Measurements from ENCODE around the gene GRIK1.

The GRIK1 gene

DNA sequence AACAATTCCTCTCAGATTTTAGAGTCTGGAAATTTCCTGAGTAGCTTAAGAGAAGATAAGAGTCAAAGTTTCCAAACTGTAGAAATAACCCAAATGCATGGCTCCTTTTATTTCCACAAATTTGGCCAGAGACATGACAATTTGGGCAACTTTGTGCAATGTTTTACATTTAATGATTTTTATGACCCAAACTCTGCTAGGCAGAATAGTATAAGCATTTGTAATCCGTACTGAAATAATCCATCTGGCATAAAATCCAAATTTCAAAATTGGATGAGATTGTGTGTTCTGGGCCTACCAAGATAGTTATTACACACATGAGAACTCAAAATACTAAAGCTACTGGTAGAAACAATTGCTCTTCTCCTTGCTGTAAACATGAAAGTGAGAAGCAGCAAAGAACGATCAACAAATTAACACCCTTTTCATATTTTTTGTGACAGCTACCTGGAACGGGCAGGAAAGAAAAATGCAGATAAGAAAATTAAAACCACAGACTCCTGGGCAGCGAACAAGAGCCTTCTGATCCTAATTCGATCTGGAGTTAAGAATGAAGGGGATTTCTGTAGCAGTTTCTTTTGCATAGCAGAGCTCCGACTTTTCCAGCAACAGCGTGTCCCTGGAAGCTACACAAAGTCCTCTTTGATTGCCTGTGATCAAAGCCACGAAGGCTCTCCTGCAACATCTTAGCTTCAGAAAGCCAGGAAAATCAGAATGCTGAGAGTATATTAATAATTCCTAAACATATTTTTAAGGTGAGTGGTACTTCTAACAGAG lies 191.2 kb downstream of the GRIK1 start:
- in situ Hi-C loops (cut with HindIII; ENCODE audit: low pct_ligation_motif_present, low pct_unique_long_range_greater_than_20kb, low sequenced_read_pairs) = no loop called here
- no peak for DNase-seq

DNA sequence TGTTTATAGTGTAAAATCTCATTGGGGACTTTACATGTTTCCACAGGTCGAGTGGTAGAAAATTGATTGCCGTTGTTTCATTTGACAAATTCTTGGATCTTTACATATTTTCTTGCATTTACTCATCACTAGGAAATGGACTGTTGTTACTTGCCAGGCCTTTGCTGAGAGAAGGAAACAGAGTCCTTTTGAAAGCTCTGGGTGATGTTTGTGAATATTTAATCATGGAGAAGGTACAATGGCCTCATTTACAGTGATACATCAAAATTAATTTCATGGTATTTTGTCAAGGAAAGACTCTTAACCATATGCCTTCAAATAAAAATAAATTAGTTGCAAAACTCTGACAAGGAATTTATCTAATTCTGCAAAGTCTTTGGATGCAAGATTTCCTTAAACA lies 198.0 kb downstream of the GRIK1 start:
- DNase-seq = no peak
- in situ Hi-C loops (cut with HindIII; ENCODE audit: low pct_ligation_motif_present, low pct_unique_long_range_greater_than_20kb, low sequenced_read_pairs) = no loop called here

- no peak for DNase-seq
- in situ Hi-C loops (cut with HindIII; ENCODE audit: low pct_ligation_motif_present, low pct_unique_long_range_greater_than_20kb, low sequenced_read_pairs) = no loop called here
Measured at GRCh38 chr21:29739176-29739575, 200.6 kb downstream of the GRIK1 start.

GRCh38 chr21:29738730-29739129 lies 201.1 kb downstream of the GRIK1 start:
- DNase-seq = no peak
- in situ Hi-C loops (cut with HindIII; ENCODE audit: low pct_ligation_motif_present, low pct_unique_long_range_greater_than_20kb, low sequenced_read_pairs) = no loop called here

DNA sequence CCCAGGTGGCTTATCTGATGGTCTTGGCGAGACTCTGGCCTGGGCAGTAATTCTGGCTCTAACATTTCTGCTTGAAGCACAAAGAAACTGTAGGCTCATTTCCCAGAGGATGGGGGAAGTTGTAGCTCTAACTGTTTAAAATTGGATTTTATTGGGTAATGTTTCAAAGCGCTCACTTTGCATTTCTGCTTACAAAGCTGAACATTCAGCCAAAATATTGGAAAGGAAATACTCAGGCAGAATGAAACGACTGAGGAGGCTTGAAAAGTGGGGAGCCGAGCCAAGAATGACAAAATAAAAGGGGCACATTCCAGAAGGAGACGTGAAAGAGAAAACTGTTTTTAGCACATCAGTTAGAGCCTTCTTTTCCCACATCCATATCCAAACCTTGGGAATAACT lies 202.6 kb downstream of the GRIK1 start:
- DNase-seq = no peak
- in situ Hi-C loops (cut with HindIII; ENCODE audit: low pct_ligation_motif_present, low pct_unique_long_range_greater_than_20kb, low sequenced_read_pairs) = no loop called here

- in situ Hi-C loops (cut with HindIII; ENCODE audit: low pct_ligation_motif_present, low pct_unique_long_range_greater_than_20kb, low sequenced_read_pairs) = no loop called here
- no peak for DNase-seq
Measured at GRCh38 chr21:29730281-29730680, 209.5 kb downstream of the GRIK1 start.

DNA sequence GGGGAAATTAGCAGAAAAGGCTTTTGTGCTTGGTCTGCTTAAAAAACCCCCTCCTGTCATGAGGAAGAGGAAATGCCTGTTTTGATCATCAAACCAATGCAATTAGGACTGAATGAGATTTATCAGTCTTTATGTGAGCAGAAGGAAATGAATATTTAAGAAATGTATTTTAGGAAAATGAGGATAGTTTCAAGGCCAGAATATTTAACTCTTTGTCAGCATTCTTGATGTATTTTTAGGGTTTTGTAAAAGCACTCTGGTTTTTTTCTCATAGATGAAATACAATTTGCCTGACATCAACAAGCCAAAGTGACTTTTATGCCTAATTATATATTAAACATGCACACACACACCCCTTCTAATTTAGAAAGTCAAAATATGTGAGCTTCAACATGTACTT lies 213.8 kb downstream of the GRIK1 start:
- DNase-seq = no peak
- in situ Hi-C loops (cut with HindIII; ENCODE audit: low pct_ligation_motif_present, low pct_unique_long_range_greater_than_20kb, low sequenced_read_pairs) = no loop called here

GRCh38 chr21:29725025-29725736 lies 214.6 kb downstream of the GRIK1 start:
- DNase-seq = no peak

GRCh38 chr21:29721964-29722363 lies 217.8 kb downstream of the GRIK1 start:
- DNase-seq = no peak
- in situ Hi-C loops (cut with HindIII; ENCODE audit: low pct_ligation_motif_present, low pct_unique_long_range_greater_than_20kb, low sequenced_read_pairs) = no loop called here

More at GRCh38 chr21:29725025-29725736, 214.6 kb downstream of the GRIK1 start:
- in situ Hi-C loops (cut with HindIII; ENCODE audit: low pct_ligation_motif_present, low pct_unique_long_range_greater_than_20kb, low sequenced_read_pairs) = no loop called here

- no peak for DNase-seq
- in situ Hi-C loops (cut with HindIII; ENCODE audit: low pct_ligation_motif_present, low pct_unique_long_range_greater_than_20kb, low sequenced_read_pairs) = no loop called here
Measured at GRCh38 chr21:29721221-29721620, 218.6 kb downstream of the GRIK1 start.

DNA sequence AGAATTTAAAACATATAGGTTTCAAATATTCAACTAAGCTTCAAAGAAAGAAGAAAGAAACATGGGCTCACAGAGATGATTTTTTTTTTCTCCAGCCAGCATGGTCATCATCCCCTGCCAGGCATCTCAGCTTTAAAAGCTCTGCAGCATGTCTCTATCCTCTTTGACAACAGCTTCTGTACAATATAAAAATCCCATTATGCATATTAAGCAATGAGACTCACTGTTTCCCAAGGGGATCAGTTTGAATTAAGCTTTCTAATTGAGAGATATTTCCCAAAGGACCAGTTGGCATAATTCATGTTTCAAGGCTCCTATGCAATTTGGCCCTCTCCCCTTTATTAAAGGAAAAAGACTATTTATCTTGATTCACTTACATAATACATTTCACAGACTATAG lies 220.3 kb downstream of the GRIK1 start:
- in situ Hi-C loops (cut with HindIII; ENCODE audit: low pct_ligation_motif_present, low pct_unique_long_range_greater_than_20kb, low sequenced_read_pairs) = no loop called here
- no peak for DNase-seq

GRCh38 chr21:29718081-29718815 lies 221.5 kb downstream of the GRIK1 start:
- DNase-seq = no peak
- in situ Hi-C loops (cut with HindIII; ENCODE audit: low pct_ligation_motif_present, low pct_unique_long_range_greater_than_20kb, low sequenced_read_pairs) = no loop called here

- DNase-seq = no peak
- in situ Hi-C loops (cut with HindIII; ENCODE audit: low pct_ligation_motif_present, low pct_unique_long_range_greater_than_20kb, low sequenced_read_pairs) = no loop called here
Measured at GRCh38 chr21:29717659-29718058, 222.1 kb downstream of the GRIK1 start.

- no peak for DNase-seq
Measured at GRCh38 chr21:29716753-29717152, 223.0 kb downstream of the GRIK1 start.

GRCh38 chr21:29715089-29715488 lies 224.7 kb downstream of the GRIK1 start:
- DNase-seq = no peak
- in situ Hi-C loops (cut with HindIII; ENCODE audit: low pct_ligation_motif_present, low pct_unique_long_range_greater_than_20kb, low sequenced_read_pairs) = no loop called here

More at GRCh38 chr21:29716753-29717152, 223.0 kb downstream of the GRIK1 start:
- in situ Hi-C loops (cut with HindIII; ENCODE audit: low pct_ligation_motif_present, low pct_unique_long_range_greater_than_20kb, low sequenced_read_pairs) = no loop called here

- no peak for DNase-seq
- in situ Hi-C loops (cut with HindIII; ENCODE audit: low pct_ligation_motif_present, low pct_unique_long_range_greater_than_20kb, low sequenced_read_pairs) = no loop called here
Measured at GRCh38 chr21:29712818-29713217, 227.0 kb downstream of the GRIK1 start.

GRCh38 chr21:29711236-29711635 lies 228.6 kb downstream of the GRIK1 start:
- in situ Hi-C loops (cut with HindIII; ENCODE audit: low pct_ligation_motif_present, low pct_unique_long_range_greater_than_20kb, low sequenced_read_pairs) = no loop called here
- DNase-seq = no peak

DNA sequence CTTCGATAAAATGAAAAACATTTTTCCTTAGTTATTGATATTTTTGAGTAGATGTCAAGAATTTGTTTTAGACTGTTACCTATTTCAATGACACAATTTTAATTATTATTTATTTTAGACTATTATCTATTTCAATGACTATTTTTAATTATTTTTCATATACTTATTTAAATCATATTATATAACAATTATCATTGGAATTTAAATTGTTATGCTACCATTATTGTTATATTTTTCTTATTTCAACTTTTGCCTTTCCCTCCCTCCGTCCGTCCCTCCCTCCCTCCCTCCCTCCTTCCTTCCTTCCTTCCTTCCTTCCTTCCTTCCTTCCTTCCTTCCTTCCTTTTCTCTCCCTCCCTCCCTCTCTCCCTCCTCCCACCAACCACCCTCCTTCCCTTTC lies 229.3 kb downstream of the GRIK1 start:
- in situ Hi-C loops (cut with HindIII; ENCODE audit: low pct_ligation_motif_present, low pct_unique_long_range_greater_than_20kb, low sequenced_read_pairs) = no loop called here
- DNase-seq = no peak

DNA sequence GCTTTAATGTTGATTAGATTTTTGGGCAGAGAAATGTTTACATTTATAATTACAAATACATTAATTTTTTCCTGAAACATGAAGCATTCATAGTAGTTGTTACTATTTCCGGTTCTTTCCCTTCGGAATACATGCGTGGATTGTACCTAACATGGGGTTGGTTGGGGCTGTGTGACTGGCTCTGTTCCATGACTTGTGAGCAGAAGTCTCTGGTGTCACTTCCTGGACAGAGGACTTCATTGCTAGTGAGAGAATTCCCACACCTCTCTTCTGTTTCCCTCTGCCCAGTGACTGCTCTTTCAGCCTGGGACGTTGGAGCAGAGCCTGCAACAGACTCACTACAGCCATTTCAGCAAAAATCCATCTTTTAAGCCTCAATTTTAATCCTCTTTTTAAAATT lies 231.4 kb downstream of the GRIK1 start:
- in situ Hi-C loops (cut with HindIII; ENCODE audit: low pct_ligation_motif_present, low pct_unique_long_range_greater_than_20kb, low sequenced_read_pairs) = no loop called here
- no peak for DNase-seq

All from ACHN (cell line).